SK-N-SH treated with all-trans-retinoic acid at 6 μM for 48 hours (cell line): ENCODE data around the gene CCDC73.

ENCODE experiments used
- ATAC-seq: fragments of 200-7000 bp; cut with Tn5 transposase; 3 replicates; pipeline ENCODE4 v1.9.1; 2020; ENCODE audit warnings: mild to moderate bottlenecking, moderate library complexity
- ARNTL ChIP-seq: fragments of 450-650 bp; formaldehyde crosslinking; IDR thresholded peaks from 2 replicates; pipeline ENCODE4 v1.5.0; 2020; ENCODE audit warnings: low read depth, mild to moderate bottlenecking, moderate library complexity, borderline replicate concordance
- BACH2 ChIP-seq: fragments of 250-450 bp; sonication (Bioruptor Pico); IDR thresholded peaks from 2 replicates; pipeline ENCODE4 v1.9.0; 2021; ENCODE audit warnings: mild to moderate bottlenecking, borderline replicate concordance
- CREB5 ChIP-seq: fragments of 250-450 bp; sonication (Bioruptor Pico); IDR thresholded peaks from 2 replicates; pipeline ENCODE4 v1.5.1; 2020; ENCODE audit warnings: low read depth, mild to moderate bottlenecking, moderate library complexity
- CSDC2 ChIP-seq: fragments of 250-450 bp; sonication (Bioruptor Pico); IDR thresholded peaks from 2 replicates; pipeline ENCODE4 v1.5.0; 2020; ENCODE audit warnings: mild to moderate bottlenecking, moderate library complexity
- ESRRG ChIP-seq: fragments of 250-450 bp; sonication (Bioruptor Pico); IDR thresholded peaks from 2 replicates; pipeline ENCODE4 v1.6.1; 2021; ENCODE audit warnings: mild to moderate bottlenecking
- ISL1 ChIP-seq: fragments of 250-450 bp; sonication (Bioruptor Pico); IDR thresholded peaks from 2 replicates; pipeline ENCODE4 v2.1.2; 2022; ENCODE audit warnings: mild to moderate bottlenecking, moderate library complexity
- OSR1 ChIP-seq: fragments of 250-450 bp; sonication (Bioruptor Pico); IDR thresholded peaks from 2 replicates; pipeline ENCODE4 v1.8.0; 2022; ENCODE audit warnings: moderate library complexity, mild to moderate bottlenecking, inconsistent platforms
- POU6F1 ChIP-seq: fragments of 250-450 bp; sonication (Bioruptor Pico); IDR thresholded peaks from 2 replicates; pipeline ENCODE4 v1.8.0; 2021; ENCODE audit warnings: low read depth, mild to moderate bottlenecking, moderate library complexity, borderline replicate concordance
- PPARA ChIP-seq: fragments of 250-450 bp; sonication (Bioruptor Pico); IDR thresholded peaks from 2 replicates; pipeline ENCODE4 v1.5.0; 2020; ENCODE audit warnings: mild to moderate bottlenecking, borderline replicate concordance
- RARB ChIP-seq: fragments of 250-450 bp; sonication (Bioruptor Pico); IDR thresholded peaks from 2 replicates; pipeline ENCODE4 v1.8.0; 2021; ENCODE audit warnings: mild to moderate bottlenecking, moderate library complexity
- SNAI2 ChIP-seq: fragments of 250-450 bp; sonication (Bioruptor Pico); IDR thresholded peaks from 2 replicates; pipeline ENCODE4 v1.5.0; 2020; ENCODE audit warnings: mild to moderate bottlenecking, moderate library complexity
- TCF4 ChIP-seq: fragments of 250-450 bp; sonication (Bioruptor Pico); IDR thresholded peaks from 2 replicates; pipeline ENCODE4 v1.8.0; 2021; ENCODE audit warnings: mild to moderate bottlenecking, moderate library complexity, borderline replicate concordance
- TOX ChIP-seq: fragments of 250-450 bp; sonication (Bioruptor Pico); IDR thresholded peaks from 2 replicates; pipeline ENCODE4 v1.8.0; 2021; ENCODE audit warnings: mild to moderate bottlenecking, moderate library complexity, borderline replicate concordance
- ZC3H10 ChIP-seq: fragments of 250-450 bp; sonication (Bioruptor Pico); IDR thresholded peaks from 2 replicates; pipeline ENCODE4 v1.5.1; 2021; ENCODE audit warnings: mild to moderate bottlenecking, moderate library complexity
- ZFP3 ChIP-seq: fragments of 250-450 bp; sonication (Bioruptor Pico); IDR thresholded peaks from 2 replicates; pipeline ENCODE4 v1.5.0; 2020; ENCODE audit warnings: mild to moderate bottlenecking, moderate library complexity
- ZFP30 ChIP-seq: fragments of 450-650 bp; formaldehyde crosslinking; IDR thresholded peaks from 2 replicates; pipeline ENCODE4 v1.5.0; 2022; ENCODE audit warnings: mild to moderate bottlenecking, moderate library complexity
- ZNF565 ChIP-seq: fragments of 450-650 bp; formaldehyde crosslinking; conservative IDR thresholded peaks from 2 replicates; pipeline ENCODE4 v1.5.0; 2020; ENCODE audit warnings: low read depth, mild to moderate bottlenecking, moderate library complexity
- ZNF70 ChIP-seq: fragments of 450-650 bp; formaldehyde crosslinking; IDR thresholded peaks from 2 replicates; pipeline ENCODE4 v1.5.0; 2020; ENCODE audit warnings: mild to moderate bottlenecking, moderate library complexity
- ZNF8 ChIP-seq: fragments of 450-650 bp; formaldehyde crosslinking; IDR thresholded peaks from 2 replicates; pipeline ENCODE4 v1.5.0; 2020; ENCODE audit warnings: mild to moderate bottlenecking, moderate library complexity
- TF ChIP-seq, protein P1 (sequence below): fragments of 250-450 bp; sonication (Bioruptor Pico); IDR thresholded peaks from 2 replicates; pipeline ENCODE4 v1.8.0; 2020; ENCODE audit warnings: mild to moderate bottlenecking, moderate library complexity, borderline replicate concordance
- TF ChIP-seq, protein P2 (sequence below): fragments of 250-450 bp; sonication (Bioruptor Pico); IDR thresholded peaks from 2 replicates; pipeline ENCODE4 v1.5.0; 2020; ENCODE audit warnings: mild to moderate bottlenecking, moderate library complexity
- TF ChIP-seq, protein P3 (sequence below): fragments of 250-450 bp; sonication (Bioruptor Pico); IDR thresholded peaks from 2 replicates; pipeline ENCODE4 v1.5.1; 2021; ENCODE audit warnings: mild to moderate bottlenecking, moderate library complexity

The CCDC73 gene

DNA sequence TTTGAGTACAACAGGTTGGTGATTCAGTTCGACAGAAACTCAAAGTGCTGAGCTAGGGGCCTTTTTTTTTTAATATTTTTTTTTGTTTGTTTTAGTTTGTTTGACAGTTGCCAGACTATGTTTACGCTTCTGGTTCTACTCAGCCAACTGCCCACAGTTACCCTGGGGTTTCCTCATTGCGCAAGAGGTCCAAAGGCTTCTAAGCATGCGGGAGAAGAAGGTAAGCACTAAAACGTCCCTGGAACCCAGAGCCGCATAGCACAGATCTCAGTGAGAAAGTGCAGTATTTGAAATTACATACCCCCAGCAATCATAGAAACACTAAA, 35.9 kb upstream of the CCDC73 start:
- TF ChIP-seq, protein P1, sequence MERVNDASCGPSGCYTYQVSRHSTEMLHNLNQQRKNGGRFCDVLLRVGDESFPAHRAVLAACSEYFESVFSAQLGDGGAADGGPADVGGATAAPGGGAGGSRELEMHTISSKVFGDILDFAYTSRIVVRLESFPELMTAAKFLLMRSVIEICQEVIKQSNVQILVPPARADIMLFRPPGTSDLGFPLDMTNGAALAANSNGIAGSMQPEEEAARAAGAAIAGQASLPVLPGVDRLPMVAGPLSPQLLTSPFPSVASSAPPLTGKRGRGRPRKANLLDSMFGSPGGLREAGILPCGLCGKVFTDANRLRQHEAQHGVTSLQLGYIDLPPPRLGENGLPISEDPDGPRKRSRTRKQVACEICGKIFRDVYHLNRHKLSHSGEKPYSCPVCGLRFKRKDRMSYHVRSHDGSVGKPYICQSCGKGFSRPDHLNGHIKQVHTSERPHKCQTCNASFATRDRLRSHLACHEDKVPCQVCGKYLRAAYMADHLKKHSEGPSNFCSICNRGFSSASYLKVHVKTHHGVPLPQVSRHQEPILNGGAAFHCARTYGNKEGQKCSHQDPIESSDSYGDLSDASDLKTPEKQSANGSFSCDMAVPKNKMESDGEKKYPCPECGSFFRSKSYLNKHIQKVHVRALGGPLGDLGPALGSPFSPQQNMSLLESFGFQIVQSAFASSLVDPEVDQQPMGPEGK = no peak
- TF ChIP-seq RARB (CRISPR knock-in tag) = no peak
- no peak for TF ChIP-seq ZNF70 (CRISPR knock-in tag)
- TF ChIP-seq PPARA = no peak
- no peak for TF ChIP-seq ESRRG (CRISPR knock-in tag)
- no peak for TF ChIP-seq CREB5
- no peak for TF ChIP-seq BACH2 (CRISPR knock-in tag)
- TF ChIP-seq, protein P2, sequence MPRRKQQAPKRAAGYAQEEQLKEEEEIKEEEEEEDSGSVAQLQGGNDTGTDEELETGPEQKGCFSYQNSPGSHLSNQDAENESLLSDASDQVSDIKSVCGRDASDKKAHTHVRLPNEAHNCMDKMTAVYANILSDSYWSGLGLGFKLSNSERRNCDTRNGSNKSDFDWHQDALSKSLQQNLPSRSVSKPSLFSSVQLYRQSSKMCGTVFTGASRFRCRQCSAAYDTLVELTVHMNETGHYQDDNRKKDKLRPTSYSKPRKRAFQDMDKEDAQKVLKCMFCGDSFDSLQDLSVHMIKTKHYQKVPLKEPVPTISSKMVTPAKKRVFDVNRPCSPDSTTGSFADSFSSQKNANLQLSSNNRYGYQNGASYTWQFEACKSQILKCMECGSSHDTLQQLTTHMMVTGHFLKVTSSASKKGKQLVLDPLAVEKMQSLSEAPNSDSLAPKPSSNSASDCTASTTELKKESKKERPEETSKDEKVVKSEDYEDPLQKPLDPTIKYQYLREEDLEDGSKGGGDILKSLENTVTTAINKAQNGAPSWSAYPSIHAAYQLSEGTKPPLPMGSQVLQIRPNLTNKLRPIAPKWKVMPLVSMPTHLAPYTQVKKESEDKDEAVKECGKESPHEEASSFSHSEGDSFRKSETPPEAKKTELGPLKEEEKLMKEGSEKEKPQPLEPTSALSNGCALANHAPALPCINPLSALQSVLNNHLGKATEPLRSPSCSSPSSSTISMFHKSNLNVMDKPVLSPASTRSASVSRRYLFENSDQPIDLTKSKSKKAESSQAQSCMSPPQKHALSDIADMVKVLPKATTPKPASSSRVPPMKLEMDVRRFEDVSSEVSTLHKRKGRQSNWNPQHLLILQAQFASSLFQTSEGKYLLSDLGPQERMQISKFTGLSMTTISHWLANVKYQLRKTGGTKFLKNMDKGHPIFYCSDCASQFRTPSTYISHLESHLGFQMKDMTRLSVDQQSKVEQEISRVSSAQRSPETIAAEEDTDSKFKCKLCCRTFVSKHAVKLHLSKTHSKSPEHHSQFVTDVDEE (CRISPR knock-in tag) = no peak
- TF ChIP-seq ISL1 (CRISPR knock-in tag) = no peak
- no peak for TF ChIP-seq CSDC2 (CRISPR knock-in tag)
- no peak for TF ChIP-seq ZFP30 (CRISPR knock-in tag)
- no peak for TF ChIP-seq TOX (CRISPR knock-in tag)
- no peak for TF ChIP-seq TCF4
- no peak for TF ChIP-seq SNAI2
- no peak for TF ChIP-seq OSR1 (CRISPR knock-in tag)
- TF ChIP-seq, all 23 proteins: peak for 0
- ATAC-seq = peak; percentile 33

DNA sequence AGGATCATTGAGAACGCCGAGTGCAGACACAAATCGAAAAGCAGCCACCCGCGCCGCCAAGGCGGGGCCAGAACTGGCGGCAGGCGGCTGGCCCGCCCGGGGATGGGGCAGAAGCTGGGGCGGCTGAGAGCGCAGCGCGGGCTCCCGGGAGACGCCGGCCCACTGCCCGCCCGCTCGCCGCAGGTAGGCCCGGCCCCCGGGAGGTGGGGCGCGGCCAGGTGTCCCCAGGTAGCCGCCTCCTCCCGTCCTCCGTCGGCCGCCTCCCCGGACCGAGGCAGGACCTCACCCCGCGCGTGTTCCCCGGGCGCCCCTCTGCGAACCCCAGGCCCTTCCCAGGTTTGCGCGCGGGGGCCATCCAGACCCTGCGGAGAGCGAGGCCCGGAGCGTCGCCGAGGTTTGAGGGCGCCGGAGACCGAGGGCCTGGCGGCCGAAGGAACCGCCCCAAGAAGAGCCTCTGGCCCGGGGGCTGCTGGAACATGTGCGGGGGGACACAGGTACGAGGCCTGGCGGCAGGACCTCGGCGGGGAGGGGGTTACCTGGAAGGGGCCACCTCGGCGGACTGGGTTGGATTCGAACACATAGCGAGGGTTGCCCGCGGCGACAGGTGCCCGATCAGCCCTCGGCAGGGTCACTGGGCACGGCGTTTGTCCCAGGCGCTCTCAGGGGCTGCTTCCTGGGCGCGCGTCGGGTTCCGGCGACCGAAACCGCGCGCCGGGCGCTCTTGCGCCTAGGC, 35.4 kb upstream of the CCDC73 start, which contains the start of gene PRRG4:
TSS of gene PRRG4 (plus strand) at position 248 of the 733 bp plus-strand sequence. CDS start 603 bp downstream, outside the sequence.
- peak; percentile 87 for ATAC-seq
- TF ChIP-seq ZFP30 (CRISPR knock-in tag) = no peak
- TF ChIP-seq, all 23 proteins: peak for 0

DNA sequence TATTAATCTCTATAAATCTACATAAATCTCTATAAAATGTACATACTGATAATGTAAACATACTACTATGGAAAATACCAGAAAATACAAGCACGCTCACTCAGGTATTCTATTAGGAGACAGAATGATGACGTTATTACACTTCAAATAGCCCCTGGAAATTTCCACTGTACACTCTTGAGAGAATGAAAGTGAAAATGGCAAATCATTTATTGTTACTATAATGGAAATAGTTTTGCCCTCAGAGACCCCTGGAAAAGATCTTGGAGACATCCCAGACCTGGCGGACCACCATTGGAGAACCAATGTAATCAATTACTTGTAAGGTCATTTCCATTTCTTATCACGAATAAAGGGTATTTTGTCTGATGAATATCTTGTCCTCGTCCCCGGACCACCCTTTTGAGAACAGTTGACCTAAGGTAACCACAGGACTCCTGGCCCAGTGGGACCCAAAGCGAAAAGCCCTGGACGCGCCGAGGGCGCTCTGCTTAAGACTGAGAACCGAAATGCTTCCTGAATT, 34.8 kb upstream of the CCDC73 start:
- peak; percentile 25; the same call in 2 of the 3 replicates for ATAC-seq
- no peak for TF ChIP-seq ZNF565 (CRISPR knock-in tag)
- TF ChIP-seq TCF4 = no peak
- TF ChIP-seq, protein P1 = no peak
- no peak for TF ChIP-seq CSDC2 (CRISPR knock-in tag)
- no peak for TF ChIP-seq POU6F1
- TF ChIP-seq ZNF70 (CRISPR knock-in tag) = no peak
- TF ChIP-seq RARB (CRISPR knock-in tag) = no peak
- TF ChIP-seq ZNF8 (CRISPR knock-in tag) = no peak
- no peak for TF ChIP-seq TOX (CRISPR knock-in tag)
- no peak for TF ChIP-seq ARNTL (CRISPR knock-in tag)
- TF ChIP-seq, protein P2 (CRISPR knock-in tag) = no peak
- TF ChIP-seq, protein P3, sequence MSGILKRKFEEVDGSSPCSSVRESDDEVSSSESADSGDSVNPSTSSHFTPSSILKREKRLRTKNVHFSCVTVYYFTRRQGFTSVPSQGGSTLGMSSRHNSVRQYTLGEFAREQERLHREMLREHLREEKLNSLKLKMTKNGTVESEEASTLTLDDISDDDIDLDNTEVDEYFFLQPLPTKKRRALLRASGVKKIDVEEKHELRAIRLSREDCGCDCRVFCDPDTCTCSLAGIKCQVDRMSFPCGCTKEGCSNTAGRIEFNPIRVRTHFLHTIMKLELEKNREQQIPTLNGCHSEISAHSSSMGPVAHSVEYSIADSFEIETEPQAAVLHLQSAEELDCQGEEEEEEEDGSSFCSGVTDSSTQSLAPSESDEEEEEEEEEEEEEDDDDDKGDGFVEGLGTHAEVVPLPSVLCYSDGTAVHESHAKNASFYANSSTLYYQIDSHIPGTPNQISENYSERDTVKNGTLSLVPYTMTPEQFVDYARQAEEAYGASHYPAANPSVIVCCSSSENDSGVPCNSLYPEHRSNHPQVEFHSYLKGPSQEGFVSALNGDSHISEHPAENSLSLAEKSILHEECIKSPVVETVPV (CRISPR knock-in tag) = no peak
- no peak for TF ChIP-seq ZFP3 (CRISPR knock-in tag)
- TF ChIP-seq ZC3H10 (CRISPR knock-in tag) = no peak
- TF ChIP-seq SNAI2 = no peak
